Measurements from ENCODE around the gene DLGAP1. TPM values are rescaled to one million over a fixed set of nuclear protein-coding genes. Genes with fewer than 3 reads are reported as not detected.

The DLGAP1 gene
- total RNA-seq, 6 experiments from 2014 or later = 0.19 to 1.3 (median 0.62) TPM

DNA sequence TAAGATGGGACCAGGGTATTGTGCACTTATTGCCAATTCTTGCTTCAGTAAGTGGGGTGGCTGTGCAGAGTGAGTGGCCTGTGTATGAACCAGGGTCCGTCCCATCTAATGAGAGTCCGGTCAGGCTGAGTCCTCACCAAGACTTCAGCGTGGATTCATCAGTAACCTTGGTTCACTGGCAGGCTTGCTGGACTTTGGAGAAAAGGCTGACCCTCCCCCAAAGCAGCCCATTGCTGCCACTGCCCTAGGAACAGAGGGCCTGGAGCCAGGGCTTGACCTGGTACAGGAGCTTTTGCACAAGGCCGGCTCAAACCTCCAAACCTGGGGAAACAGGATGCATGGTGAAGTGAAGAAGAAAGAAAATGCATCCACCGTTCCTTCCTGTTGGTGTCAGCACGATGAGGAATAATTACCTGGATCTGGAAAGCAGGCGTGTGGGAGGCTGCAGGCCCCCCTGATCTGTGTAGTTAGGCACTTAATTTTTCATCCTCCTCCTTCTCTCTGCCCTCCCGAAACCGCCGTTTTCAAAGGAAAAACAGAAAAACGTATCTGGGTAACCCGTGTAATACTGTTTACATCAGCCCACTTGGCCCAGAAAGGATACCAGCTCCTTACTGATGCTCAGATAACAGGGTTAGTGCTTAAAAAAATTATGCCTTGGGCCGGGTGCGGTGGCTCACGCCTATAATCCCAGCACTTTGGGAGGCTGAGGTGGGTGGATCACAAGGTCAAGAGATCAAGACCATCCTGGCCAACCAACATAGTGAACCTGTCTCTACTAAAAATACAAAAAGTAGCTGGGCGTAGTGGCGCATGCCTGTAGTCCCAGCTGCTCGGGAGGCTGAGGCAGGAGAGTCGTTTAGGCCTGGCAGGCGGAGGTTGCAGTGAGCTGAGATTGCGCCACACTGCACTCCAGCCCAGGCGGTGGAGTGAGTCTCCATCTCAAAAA, 857.4 kb downstream of the DLGAP1 start:
- TF ChIP-seq, protein P1, sequence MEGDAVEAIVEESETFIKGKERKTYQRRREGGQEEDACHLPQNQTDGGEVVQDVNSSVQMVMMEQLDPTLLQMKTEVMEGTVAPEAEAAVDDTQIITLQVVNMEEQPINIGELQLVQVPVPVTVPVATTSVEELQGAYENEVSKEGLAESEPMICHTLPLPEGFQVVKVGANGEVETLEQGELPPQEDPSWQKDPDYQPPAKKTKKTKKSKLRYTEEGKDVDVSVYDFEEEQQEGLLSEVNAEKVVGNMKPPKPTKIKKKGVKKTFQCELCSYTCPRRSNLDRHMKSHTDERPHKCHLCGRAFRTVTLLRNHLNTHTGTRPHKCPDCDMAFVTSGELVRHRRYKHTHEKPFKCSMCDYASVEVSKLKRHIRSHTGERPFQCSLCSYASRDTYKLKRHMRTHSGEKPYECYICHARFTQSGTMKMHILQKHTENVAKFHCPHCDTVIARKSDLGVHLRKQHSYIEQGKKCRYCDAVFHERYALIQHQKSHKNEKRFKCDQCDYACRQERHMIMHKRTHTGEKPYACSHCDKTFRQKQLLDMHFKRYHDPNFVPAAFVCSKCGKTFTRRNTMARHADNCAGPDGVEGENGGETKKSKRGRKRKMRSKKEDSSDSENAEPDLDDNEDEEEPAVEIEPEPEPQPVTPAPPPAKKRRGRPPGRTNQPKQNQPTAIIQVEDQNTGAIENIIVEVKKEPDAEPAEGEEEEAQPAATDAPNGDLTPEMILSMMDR (IDR thresholded peaks at IDR 0.05) = no peak
- peaks cover 48% of the 10 kb centered on the region for H3K4me1 Mint-ChIP-seq (ENCODE audit: low read depth)
- peak overlapping the region; percentile 67; the same call in 1 of the 2 replicates for H3K4me3 Mint-ChIP-seq
- H3K9me3 Mint-ChIP-seq = no peaks in the 10 kb centered on the region
- no peak for DNase-seq
- peaks cover 4% of the 10 kb centered on the region; the same call in 1 of the 2 replicates for H3K36me3 Mint-ChIP-seq (ENCODE audit: low read depth)
- no peaks in the 10 kb centered on the region for H3K27me3 Mint-ChIP-seq (ENCODE audit: insufficient read depth)
- peak overlapping the region; percentile 99 for H3K27ac Mint-ChIP-seq

DNA sequence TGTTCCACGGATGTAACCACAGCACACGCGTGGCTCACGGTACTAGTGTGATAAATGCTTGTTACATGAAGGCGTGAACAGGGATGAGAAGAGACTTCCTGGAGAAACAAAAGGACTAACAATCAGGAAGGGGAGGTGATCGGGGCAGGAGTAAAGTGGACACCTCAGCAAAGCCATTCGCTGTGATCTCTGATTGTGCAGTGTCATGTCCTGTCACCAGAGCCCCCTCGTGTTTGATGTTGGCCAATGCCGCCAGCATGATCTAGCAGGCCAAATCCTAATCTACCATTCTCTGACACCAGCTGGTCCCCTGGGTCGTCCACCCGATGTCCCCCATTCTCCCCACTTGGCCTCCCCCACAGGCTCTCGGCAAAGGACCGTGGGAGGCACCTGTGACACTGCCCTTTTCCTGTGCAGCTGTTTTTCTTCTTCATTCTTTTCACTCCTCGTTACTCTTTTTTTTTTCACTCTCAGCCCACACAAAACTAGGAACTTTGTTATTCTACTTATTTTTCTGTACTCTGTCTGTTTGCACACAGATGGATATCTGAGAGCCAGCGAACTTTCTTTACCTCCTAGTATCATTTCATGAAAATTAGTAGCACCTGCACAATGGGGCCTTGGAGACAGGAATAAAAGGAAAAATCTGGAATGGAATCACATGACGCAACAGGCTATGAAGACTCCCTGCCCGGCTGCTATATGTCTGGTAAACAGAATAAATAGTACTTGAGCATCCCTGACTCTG, 858.3 kb downstream of the DLGAP1 start:
- 0 out of 2 replicates have a peak, but pooled peaks cover under 1% of the 10 kb centered on the region for H3K36me3 Mint-ChIP-seq (ENCODE audit: low read depth)
- H3K9me3 Mint-ChIP-seq = no peaks in the 10 kb centered on the region
- H3K27me3 Mint-ChIP-seq (ENCODE audit: insufficient read depth) = no peaks in the 10 kb centered on the region
- peak overlapping the region; percentile 67 for H3K4me3 Mint-ChIP-seq
- no peak for DNase-seq
- H3K4me1 Mint-ChIP-seq (ENCODE audit: low read depth) = peaks cover 57% of the 10 kb centered on the region
- TF ChIP-seq, protein P1 (IDR thresholded peaks at IDR 0.05) = peak; percentile 14; the same call in 1 of the 2 replicates
- peak overlapping the region; percentile 99 for H3K27ac Mint-ChIP-seq

DNA sequence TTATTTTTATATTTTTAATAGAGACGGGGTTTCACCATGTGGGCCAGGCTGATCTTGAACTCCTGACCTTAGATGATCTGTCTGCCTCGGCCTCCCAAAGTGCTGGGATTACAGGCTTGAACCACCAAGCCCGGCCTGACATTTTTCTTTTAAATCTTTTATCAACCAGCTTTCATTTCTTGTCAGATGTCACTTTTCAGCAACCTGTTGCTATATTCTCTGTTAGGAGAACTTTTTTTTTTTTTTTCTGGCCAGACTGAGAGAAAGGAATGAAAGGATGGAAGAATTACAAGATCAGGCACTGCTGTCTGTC, 858.8 kb downstream of the DLGAP1 start:
- H3K4me3 Mint-ChIP-seq = peak overlapping the region; percentile 67
- no peaks in the 10 kb centered on the region for H3K36me3 Mint-ChIP-seq (ENCODE audit: low read depth)

DNA sequence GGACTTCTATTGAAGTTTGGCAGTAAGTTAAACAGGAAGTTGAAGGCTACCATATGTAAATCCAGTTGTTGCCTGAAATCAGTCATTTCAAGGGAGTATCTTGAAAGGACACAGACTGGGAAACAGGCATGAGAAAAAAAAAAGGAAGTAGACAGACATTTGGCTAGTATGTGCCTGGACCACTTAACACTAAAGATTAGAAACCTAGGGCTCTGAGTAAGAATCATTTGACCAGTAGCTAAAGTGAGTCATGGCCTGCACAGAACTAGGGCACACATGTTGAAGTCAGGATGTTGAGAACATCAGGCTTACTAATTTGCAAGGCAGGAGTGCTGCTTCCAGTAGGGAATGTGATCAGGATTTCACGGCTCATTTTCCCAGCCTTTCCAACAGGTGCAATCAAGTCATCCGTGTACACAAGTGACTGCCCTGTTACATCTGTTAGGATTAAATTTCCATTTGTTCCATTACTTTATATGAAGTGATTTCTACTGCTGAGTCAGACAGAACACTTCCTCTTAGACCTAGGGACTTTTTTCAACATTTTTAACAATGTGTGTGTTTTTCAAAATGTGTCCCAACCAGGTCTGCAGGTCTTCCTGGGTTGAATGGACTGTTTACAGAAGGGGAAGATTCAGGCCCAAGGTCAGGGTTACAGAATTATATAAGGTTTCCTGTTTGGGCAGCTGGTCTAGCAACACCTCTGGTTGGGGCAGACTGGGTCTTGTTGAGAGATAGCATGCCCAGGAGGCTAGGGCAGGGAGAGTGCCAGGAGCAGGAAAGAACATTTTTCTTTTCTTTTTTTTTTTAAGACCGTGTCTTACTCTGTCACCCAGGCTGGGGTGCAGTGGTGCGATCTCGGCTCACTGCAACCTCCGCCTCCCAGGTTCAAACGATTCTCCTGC, 859.5 kb downstream of the DLGAP1 start:
- Mint-ChIP-seq H3K4me3 (peak overlapping the region; percentile 95), H3K9me3 (no peaks in the 10 kb centered on the region), H3K27me3 (ENCODE audit: insufficient read depth) (no peaks in the 10 kb centered on the region), H3K36me3 (ENCODE audit: low read depth) (no peaks in the 10 kb centered on the region), H3K4me1 (ENCODE audit: low read depth) (peaks cover 59% of the 10 kb centered on the region), H3K27ac (peak overlapping the region; percentile 99)
- TF ChIP-seq, protein P1 (IDR thresholded peaks at IDR 0.05) = no peak
- peak; percentile 87 for DNase-seq

More for the DNA sequence above, 858.8 kb downstream of the DLGAP1 start:
- no peaks in the 10 kb centered on the region for H3K27me3 Mint-ChIP-seq (ENCODE audit: insufficient read depth)
- DNase-seq = no peak
- H3K27ac Mint-ChIP-seq = peak overlapping the region; percentile 99
- TF ChIP-seq, protein P1 (IDR thresholded peaks at IDR 0.05) = no peak
- H3K4me1 Mint-ChIP-seq (ENCODE audit: low read depth) = peaks cover 59% of the 10 kb centered on the region
- no peaks in the 10 kb centered on the region for H3K9me3 Mint-ChIP-seq

Measured in HFFc6 (cell line).